Hippocampal formation (tissue), 2 donors: ENCODE measurements around the gene ZCCHC12.
A peak's percentile ranks its signal among the peaks of the same experiment; 100 is the strongest.
"Not testable (repeated sequence)": the region's sequence is repeated elsewhere in the genome, so short reads cannot be mapped to it uniquely, and the experiment has no call there.

Experiments used
- DNase-seq, 2 donors: peaks; one replicate each; lab custom pipeline; 2025; lab: John Stamatoyannopoulos, UW

The ZCCHC12 gene

DNA sequence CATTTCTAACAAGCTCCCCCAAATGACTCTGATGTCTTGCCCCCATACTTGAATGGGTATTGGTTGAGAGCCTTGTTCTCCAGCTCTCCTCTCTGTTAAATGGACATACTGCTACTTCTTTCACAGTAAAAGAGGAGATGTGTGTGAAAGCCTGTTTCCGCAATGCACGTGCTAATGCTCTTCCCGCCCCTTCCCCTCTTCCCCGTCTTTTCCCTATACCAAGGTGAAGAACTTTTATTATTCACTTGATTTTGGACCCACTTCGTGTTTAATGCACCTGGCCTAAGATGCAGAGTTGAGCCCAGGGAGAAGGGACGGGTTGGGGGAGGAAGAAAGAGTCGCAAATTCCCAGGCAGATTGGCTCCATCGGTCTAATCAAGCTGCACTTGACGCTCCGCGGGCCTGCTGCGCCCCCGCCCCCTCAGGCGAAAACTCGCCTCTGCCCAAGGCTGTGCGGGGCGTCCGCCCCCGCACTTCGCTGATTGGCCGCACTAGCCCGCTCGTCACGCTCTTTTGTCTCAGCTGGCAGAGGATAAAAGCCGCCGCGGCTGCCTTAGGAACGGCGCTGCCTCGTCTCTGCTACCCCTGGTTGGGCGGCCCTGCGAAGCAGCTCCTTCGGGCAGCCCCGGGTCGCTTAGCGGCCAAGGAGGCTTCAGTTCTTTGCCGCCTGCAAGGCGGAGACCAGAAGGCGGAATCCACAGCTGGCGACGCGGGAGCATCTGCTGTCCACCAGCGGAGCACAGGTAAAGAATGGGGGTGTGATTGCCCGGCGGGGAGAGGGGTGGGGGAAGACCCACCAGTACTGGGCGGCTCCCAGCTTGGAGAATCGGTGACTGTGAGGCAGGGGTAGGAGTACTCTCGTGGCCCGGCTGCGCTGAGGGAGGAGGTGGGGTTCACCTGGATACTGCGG is at the start of gene ZCCHC12:
ZCCHC12 (plus strand) TSS at position 562 of the 910 bp plus-strand sequence. CDS start 1,421 bp downstream, outside the sequence.
- DNase-seq = peak; percentile 21 to 25

DNA sequence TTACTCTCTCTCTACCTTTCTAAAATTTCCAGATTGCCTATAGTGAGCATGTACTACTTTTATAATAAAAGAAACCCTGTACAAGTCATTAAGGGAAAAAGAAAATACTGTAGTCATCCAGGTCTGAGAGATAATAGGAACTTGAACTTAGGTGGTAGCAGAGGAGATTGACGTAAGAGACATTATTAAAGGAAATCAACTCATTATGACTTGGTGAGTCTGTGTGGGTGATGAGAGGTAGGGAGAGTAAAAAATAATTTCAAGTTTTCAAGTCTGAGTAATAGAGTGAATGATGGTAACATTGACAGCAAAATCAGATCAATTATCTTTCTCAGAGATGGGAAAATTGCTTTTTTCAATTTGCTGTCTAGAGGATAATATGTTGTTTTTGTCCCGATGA is 44.0 kb upstream of the ZCCHC12 start:
- DNase-seq = no peak

DNA sequence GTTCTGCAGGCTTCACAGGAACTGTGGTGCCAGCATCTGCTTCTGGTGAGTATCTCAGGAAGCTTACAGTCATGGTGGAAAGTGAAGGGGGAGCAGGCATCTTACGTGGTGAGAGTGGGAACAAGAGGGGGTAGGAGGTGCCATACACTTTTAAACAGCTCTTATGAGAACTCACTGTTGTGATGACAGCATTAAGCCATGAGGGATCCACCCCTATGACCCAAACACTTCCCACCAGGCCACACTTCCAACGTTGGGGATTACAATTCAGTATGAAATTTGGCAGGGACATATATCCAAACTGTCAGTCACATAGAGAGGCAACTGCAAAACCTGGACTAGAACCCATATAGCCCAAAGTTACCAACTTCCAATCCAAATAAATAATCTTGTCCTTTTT is 43.1 kb upstream of the ZCCHC12 start:
- DNase-seq = no peak

DNA sequence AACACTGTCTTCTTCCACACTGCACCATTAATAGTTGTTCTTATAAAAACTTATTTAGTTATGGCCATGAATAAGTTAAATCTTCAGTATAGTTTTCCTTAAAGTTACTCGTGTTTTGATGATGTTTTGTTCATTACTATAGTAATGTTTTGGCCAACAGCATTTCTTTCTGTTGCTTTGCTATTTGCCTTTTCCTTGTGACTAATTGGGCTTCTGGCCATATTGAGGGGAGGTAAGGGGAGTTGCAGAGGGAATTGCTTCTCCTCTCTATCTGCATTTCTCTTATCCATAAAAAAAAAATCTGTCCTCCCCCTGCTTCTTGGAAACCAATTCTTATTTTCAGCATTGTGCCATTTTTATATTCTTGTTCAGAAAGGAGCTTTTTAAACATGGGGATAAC is 42.7 kb upstream of the ZCCHC12 start:
- DNase-seq = no peak

DNA sequence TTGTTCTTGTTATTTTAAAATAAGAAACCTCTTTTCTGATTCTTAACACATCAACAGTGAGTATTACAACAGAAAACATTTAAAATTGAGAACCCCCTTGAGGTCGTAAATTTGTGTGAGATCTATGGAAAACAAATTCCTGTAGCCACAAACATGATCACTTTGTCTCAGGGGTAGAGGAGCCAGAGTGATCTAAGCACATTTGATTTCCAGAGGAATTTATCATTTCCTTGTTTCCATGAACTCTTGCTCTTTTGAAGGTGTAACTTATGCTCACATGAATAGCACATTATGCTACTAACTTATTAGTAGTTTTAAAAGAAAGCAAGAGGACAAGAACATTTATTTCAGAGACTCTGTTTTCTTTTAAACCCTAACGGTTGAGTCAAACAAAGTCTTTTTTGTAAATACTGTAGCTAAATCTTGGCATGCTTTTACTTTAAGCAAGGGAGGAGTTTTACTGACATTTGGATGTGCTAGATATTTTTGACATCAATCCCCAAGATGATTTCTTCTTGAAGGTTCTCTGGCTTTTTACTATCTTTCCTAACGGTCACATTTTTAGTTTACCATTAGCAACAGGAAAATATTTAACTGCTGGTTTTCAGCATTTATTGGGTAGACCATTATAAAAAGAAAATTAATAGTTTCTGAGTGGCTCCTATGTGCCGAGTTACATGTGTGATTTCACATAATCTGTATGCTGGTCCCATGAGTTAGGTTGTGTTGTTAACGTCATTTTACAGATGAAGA is 27.9 kb upstream of the ZCCHC12 start:
- no peak for DNase-seq

DNA sequence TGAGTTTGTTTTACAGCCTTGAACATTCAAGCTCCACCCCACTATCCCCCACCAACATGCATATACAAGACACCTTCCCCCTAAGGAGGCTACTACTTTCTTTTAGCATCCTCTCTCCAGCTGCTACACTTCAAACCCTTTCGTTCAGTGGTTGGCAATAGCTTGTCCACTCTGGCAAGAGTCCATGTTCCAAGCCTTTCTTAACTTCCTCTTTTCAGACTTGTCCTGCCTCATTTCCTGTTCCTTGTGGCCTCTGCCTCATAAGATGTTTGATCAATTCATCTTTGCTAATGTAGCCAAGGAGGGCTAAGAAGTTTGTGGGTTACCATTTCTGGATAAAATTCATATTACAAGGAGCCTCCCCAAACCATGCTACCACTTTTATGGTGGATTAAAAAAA is 20.8 kb upstream of the ZCCHC12 start:
- DNase-seq = no peak

DNA sequence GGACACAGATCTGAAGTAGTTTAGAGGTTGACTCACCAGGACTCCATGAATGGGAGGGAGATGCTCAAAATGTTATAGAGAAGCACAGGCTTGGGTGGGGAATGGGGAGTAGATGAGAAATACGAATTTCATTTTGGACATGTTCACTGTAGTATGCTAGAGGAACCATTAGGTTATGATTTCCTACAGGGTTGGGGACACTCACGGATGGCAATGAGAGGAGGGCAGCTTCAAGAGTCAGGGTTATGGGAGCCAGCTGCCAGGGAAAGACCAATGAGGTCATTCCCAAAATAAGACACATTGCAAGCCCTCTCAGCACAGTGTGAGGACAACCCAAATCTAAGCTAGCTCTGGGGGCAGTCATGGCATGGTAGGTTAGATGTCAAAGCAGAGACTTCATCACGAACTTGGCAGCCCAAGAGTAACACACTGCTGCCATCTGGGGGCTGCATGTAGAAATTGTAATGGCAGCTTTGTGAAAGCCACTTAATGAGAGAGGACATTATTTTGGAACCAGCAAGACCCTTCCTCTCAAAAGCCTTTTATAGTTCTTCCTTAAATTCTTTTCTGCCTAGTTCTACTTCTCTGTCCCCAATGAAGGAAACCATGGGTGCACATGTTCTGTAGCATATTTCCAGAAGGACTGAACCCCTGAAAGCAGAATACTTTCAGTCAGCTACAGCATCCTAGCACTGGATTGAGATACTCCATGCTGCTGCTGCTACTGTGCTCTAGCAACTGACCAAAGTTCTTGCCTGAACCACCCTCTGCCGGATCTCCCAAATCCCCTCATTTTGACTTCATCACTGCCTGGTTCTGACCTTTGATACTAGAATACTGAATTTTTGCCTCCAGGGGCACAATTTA is 16.2 kb upstream of the ZCCHC12 start:
- peak; percentile 24 to 42 for DNase-seq

DNA sequence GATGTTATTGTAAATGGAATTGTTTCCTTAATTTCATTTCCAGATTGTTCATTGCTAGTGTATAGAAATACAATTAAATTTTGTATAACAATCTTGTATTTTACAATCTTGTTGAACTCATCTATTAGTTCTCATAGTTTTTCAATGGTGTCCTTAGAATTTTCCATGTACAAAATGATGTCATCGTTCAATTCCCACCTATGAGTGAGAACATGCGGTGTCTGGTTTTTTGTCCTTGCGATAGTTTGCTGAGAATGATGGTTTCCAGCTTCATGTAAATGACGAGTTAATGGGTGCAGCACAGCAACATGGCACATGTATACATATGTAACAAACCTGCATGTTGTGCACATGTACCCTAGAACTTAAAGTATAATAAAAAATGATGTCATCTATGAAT is 6.4 kb upstream of the ZCCHC12 start:
- not testable (repeated sequence) for DNase-seq

DNA sequence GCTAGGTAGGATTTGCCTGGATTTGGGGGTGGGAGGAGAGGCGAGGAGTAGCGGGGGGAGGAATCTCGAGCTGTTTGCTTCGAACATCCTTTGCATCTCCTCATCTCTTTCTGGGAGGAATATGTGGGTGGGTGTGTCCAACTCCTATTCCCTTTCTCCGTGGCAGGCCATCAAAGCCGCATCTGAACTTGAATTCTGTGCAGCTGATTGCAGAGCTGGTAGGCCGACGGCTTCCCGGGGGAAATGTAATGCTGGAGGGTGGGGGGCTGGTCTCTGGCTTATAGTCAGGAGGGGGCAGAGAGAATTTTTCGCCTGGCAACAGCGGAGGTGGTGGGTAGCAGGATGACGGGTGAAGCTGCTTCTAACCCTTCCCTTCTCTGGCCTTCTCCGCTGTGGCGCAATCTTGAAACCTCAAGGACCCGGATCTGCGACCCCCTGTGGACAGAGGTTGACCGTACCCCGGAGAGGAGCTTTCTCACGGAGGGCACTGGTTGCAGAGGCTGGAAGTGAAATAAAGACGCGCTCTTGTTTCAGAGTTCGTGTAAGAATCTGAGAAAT is 628 bp downstream of the ZCCHC12 start:
- DNase-seq = no peak

DNA sequence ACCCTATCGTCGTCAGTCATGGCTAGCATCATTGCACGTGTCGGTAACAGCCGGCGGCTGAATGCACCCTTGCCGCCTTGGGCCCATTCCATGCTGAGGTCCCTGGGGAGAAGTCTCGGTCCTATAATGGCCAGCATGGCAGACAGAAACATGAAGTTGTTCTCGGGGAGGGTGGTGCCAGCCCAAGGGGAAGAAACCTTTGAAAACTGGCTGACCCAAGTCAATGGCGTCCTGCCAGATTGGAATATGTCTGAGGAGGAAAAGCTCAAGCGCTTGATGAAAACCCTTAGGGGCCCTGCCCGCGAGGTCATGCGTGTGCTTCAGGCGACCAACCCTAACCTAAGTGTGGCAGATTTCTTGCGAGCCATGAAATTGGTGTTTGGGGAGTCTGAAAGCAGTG is 1.6 kb downstream of the ZCCHC12 start:
- DNase-seq = no peak

DNA sequence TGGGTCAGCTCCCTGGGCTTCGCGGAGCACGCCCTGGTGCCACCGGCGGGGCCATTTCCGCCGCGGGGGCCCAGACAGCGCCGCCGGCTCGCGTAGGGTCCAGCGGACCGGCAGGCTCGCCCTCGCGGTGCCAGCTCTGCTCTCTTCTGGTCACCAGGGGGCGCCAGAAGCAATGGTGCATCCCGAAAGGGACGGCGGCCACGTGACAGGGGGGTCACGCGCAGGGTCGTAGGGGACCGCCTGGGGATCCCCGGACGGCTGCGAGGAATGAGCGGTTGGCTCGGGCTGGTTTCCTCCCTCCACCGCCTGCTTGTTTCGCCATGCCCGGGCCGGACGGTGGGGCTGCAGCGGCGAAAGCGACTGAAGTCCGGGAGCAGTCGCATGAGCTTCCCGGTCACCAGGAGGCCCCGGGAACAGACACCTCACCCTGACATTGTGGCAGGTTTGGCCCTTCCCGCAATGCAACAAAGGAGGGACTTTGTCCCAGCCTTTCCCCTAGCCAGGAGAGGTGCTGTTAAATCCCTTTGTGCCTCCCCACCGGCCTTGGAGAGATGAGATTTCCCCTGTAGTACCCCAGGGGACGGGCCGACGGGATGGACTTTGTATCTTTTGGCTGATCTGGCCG is 15.8 kb downstream of the ZCCHC12 start:
- peak; percentile 67 to 75 for DNase-seq

DNA sequence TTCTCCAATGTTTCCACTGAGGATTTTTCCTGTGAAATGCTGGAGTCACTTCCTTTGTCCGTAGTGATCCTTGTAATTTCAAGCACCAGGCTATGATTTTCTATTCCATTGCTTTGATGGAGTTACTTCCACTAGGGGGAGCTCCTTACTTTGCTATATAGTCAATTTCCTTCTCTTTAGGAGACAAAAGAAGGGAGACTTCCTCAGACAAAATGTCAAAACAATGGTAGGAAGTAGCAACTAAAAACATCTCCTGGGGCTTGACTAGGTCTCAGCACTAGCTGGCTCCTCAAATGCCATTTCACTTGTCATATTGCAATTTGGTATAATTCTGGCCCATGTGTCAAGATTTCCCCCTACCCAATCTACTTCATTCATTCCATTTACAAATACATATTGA is 24.1 kb downstream of the ZCCHC12 start:
- DNase-seq = peak in 1 of 2 donors; percentile 73

DNA sequence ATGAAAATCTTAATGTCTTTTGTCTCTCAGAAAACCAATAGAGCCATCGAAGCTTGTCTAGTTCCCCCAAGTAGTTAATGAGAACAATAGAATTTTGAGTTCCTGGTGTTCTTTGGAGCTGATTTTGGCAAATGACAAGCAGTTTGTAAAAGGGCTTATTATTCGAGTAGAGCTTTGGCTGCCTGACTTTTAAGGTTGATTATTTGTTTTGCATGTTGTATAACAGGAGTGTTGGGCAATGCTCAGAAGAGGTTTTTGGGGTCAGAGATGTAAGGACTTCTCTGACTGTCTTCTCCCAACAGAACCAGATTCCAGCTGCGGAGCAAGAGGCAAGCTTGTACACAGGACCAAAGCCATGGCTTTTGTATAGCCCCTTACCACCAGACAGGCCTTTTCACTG is 30.0 kb downstream of the ZCCHC12 start:
- DNase-seq = no peak

DNA sequence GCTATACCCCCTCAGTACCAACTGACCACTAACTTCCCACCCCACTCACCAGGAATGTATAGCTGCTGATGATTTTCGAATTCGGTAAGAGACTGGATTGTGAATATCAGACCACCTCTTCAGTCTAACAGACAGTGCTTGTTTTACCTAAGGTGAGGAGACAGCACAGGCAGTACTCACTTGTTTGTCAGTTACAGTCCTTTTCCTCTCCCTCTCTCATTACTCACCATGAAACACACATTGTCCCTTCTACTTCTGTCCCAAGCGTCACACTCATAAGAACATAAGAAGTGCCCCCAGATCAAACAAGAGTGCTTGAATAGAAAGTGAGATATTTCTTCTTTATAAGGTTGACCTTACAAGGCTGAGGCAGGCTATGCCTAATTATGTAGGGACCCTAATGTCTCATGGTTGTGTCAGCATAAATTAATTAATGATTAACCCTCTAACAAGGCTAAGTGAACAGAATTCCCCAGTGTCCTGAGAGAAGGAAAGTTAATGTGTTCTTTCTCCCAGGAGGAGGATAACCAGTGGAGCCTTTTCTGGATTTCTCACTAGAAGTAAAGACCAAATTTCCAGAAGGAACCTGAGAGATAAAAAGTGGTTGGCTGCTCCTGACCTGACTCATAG is 32.2 kb downstream of the ZCCHC12 start:
- no peak for DNase-seq

DNA sequence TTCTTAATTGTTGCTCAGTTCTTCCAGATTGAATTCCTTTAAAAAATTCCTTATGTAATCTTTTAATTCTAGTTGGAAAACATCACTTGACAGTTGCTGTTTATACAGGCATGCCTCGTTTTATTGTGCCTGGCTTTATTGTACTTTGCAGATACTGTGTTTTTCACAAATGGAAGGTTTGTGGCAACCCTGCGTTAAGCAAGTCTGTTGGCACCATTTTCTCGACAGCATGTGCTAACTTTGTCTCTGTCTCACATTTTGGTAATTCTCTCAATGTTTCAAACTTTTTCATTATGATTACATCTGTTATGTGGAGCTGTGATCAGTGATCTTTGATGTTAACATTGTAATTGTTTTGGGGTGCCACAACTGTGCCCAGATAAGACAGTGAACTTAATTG is 33.4 kb downstream of the ZCCHC12 start:
- no peak for DNase-seq

DNA sequence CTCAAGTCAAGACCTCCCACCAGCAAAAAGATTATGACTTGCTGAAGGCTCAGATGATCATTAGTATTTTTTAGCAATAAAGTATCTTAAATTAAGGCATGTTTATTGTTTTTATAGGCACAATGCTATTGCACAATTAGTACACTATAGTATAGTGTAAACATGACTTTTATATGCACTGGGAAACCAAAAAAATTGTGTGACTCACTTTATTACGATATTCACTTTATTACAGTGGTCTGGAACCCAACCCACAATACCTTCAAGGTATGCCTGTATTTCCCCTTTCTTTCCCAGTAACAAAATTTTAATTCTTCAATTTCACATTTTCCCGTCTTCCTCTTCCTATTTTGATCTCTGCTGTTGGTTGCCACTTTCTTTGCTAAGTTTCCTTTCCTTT is 37.7 kb downstream of the ZCCHC12 start:
- no peak for DNase-seq

DNA sequence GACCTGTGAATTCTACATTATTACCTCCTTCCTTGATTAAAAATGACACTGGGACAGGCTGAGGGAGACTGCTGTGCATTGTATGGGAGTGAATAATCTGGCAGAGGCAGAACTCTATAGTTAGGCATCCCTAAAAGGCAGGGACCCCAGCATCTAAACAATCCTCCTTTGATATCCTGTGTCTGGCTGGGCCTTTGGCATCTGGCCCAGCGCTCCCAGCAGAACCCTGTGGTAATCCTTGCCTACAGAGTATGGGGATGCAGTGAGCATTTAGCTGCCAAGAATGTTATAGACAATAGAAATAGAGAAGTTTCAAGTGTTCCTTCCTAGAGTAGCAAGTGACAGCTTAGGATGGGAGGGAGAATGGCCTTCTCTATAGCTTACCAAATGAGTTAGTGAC is 38.5 kb downstream of the ZCCHC12 start:
- no peak for DNase-seq

DNA sequence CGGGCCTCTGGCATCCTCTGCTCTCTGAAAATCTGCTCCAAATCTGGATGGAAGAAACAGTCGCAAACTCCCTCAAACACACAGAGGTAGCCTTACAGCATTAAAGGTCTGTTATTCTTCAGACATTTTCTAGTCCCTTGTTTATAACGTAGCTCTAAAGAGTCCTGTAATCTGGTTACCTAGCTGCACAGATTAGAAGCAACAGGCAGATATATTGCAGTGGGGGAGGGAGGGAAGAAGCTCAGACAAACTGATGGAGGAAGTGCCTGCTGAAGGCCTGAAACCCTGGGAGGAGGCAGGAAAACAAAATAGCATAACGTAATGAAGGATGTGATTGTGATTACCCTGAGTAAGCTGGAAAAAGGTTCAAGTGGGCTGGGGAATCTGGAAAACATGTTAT is 39.4 kb downstream of the ZCCHC12 start:
- no peak for DNase-seq

DNA sequence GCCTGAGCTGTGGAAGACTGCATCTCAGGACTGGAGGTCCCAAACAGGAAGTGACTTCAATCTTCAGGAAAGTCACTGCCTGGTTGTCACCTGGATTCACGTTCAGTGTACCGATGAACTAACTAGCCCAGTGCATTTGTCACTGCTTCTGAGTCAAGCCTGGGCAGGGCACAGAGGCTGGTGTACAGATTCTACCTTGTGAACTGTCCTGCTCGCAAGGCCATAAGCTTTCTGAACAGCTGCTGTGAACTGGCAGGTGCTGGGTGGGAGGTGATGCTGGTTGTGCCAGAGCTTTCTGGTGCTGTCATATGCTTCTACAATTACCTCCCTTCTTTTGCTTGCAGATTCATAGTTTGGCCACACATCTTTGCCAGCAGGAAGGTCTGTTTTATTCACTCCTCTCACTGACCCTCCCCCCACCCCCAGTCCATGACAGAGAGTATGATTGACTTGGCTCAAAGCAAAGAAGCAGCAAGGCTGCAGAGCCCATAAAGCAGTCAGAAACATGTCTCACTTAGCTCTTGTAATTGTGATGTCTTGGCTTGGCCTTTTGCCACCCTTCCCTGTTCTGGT is 40.5 kb downstream of the ZCCHC12 start:
- DNase-seq = no peak

DNA sequence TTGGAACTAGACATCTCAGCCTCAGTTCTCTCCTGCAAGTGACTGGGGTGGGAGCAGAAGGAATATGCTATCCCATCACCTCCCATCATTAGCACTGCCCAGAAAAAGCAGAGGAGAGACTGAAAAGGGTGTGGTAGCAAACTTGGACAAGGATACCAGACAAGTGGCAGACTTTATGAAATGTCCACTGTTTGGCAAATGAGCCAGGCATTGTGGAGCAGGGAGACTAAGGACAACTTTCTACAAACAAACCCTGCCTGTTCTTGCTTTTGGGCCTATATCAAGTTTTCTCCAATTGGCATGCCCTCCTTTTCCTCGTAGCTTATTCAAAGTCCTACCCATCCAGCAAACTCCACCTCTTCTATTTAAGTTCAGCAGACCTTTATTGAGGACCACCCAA is 41.6 kb downstream of the ZCCHC12 start:
- peak in 1 of 2 donors; percentile 6 for DNase-seq

DNA sequence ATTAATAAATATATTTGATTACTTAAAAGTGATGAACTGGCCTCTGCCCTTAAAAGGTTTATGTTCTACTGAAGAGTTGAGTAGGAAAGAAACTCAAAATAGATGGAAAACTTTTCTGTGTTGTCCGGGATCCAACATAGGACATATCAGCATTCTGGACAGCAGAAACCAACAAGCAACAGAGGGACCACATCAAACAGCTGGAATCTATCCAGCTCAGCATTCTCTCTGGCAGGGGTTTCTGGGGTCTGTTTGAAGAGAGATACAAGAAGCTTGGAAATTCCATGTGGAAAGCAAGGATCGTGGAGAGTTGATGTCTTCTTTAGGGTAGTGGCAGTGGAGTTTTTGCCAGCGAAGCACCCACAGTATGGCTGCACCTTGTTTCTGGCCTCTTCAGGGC is 43.6 kb downstream of the ZCCHC12 start:
- no peak for DNase-seq
